Measurements from ENCODE around the gene LRRC8A. TPM values are rescaled to one million over a fixed set of nuclear protein-coding genes. Genes with fewer than 3 reads are reported as not detected.
"Not testable (repeated sequence)": the region's sequence is repeated elsewhere in the genome, so short reads cannot be mapped to it uniquely, and the experiment has no call there.

LRRC8A gene
- total RNA-seq, 1 donor from 2014 or later = 49.7 TPM

- Mint-ChIP-seq H3K27ac (ENCODE audit: unreplicated experiment) (no peak overlapping the region), H3K27me3 (ENCODE audit: low read depth) (no peaks in the 10 kb centered on the region), H3K36me3 (ENCODE audit: low read depth) (no peaks in the 10 kb centered on the region), H3K9me3 (no peaks in the 10 kb centered on the region), H3K4me3 (no peak overlapping the region), H3K4me1 (peaks cover 12% of the 10 kb centered on the region)
- peak; percentile 89 for DNase-seq (ENCODE audit: low read depth, low spot score)
- TF ChIP-seq, protein P1, sequence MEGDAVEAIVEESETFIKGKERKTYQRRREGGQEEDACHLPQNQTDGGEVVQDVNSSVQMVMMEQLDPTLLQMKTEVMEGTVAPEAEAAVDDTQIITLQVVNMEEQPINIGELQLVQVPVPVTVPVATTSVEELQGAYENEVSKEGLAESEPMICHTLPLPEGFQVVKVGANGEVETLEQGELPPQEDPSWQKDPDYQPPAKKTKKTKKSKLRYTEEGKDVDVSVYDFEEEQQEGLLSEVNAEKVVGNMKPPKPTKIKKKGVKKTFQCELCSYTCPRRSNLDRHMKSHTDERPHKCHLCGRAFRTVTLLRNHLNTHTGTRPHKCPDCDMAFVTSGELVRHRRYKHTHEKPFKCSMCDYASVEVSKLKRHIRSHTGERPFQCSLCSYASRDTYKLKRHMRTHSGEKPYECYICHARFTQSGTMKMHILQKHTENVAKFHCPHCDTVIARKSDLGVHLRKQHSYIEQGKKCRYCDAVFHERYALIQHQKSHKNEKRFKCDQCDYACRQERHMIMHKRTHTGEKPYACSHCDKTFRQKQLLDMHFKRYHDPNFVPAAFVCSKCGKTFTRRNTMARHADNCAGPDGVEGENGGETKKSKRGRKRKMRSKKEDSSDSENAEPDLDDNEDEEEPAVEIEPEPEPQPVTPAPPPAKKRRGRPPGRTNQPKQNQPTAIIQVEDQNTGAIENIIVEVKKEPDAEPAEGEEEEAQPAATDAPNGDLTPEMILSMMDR (conservative IDR thresholded peaks at IDR 0.05) = peak; percentile 91
Measured at GRCh38 chr9:128863647-128864046, 18.3 kb upstream of the LRRC8A start.

DNA sequence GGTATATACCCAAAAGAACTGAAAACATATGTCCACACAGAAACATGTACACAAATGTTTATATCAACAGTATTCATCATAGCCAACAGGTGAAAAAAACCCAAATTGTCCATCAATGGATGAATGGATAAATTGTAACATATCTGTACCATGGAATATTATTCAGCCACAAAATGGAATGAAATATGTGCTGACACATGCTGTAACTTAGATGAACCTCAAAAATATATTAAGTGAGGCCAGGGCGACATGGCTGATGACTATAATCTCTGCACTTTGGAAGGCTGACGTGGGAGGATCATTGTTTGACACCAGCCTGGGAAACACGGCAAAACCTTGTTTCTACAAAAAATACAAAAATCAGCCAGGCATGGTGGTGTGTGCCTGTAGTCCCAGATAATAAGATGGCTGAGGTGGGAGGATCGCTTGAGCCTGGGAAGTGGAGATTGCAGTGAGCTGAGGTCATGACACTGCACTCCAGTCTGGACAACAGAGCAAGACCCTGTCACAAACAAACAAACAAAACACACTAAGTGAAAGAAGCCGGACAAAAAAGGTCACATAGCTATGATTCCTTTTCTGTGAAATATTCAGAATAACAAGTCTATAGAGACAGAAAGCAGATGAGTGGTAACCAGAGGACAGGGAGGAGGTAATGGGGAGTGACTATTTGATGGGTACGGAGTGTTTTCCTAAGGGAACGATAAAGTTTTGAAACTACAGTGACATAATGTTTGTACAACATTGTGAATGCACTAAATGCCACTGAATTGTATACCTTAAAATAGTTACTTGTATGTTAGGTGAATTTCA is 11.6 kb upstream of the LRRC8A start:
- Mint-ChIP-seq H3K27me3 (ENCODE audit: low read depth) (no peaks in the 10 kb centered on the region), H3K9me3 (no peaks in the 10 kb centered on the region), H3K4me1 (peaks cover 8% of the 10 kb centered on the region), H3K4me3 (no peak overlapping the region), H3K27ac (ENCODE audit: unreplicated experiment) (no peak overlapping the region), H3K36me3 (ENCODE audit: low read depth) (peaks cover 3% of the 10 kb centered on the region)
- TF ChIP-seq, protein P1 (conservative IDR thresholded peaks at IDR 0.05) = no peak
- DNase-seq (ENCODE audit: low read depth, low spot score) = no peak

GRCh38 chr9:128870941-128871265 is 11.0 kb upstream of the LRRC8A start:
- not testable (repeated sequence) for H3K4me1 Mint-ChIP-seq; H3K9me3 Mint-ChIP-seq; H3K36me3 Mint-ChIP-seq (ENCODE audit: low read depth); H3K27ac Mint-ChIP-seq (ENCODE audit: unreplicated experiment); DNase-seq (ENCODE audit: low read depth, low spot score); H3K4me3 Mint-ChIP-seq; H3K27me3 Mint-ChIP-seq (ENCODE audit: low read depth)

- Mint-ChIP-seq H3K27ac (ENCODE audit: unreplicated experiment) (no peak overlapping the region), H3K9me3 (no peaks in the 10 kb centered on the region), H3K4me1 (peaks cover 19% of the 10 kb centered on the region), H3K27me3 (ENCODE audit: low read depth) (no peaks in the 10 kb centered on the region), H3K36me3 (ENCODE audit: low read depth) (no peaks in the 10 kb centered on the region), H3K4me3 (no peak overlapping the region)
- no peak for DNase-seq (ENCODE audit: low read depth, low spot score)
- TF ChIP-seq, protein P1 (conservative IDR thresholded peaks at IDR 0.05) = no peak
Measured at GRCh38 chr9:128877852-128878251, 4.1 kb upstream of the LRRC8A start.

GRCh38 chr9:128882677-128883603 is 1.0 kb downstream of the LRRC8A start:
- TF ChIP-seq, protein P1 (conservative IDR thresholded peaks at IDR 0.05) = no peak
- no peak for DNase-seq (ENCODE audit: low read depth, low spot score)
- Mint-ChIP-seq H3K4me1 (peaks cover 33% of the 10 kb centered on the region), H3K36me3 (ENCODE audit: low read depth) (no peaks in the 10 kb centered on the region), H3K9me3 (no peaks in the 10 kb centered on the region), H3K27ac (ENCODE audit: unreplicated experiment) (peak overlapping the region; percentile 98), H3K27me3 (ENCODE audit: low read depth) (no peaks in the 10 kb centered on the region), H3K4me3 (peak overlapping the region; percentile 98)

Measured in neural crest cell (in vitro differentiated cells).